ENCODE data around the gene TSPEAR.

Gene TSPEAR

DNA sequence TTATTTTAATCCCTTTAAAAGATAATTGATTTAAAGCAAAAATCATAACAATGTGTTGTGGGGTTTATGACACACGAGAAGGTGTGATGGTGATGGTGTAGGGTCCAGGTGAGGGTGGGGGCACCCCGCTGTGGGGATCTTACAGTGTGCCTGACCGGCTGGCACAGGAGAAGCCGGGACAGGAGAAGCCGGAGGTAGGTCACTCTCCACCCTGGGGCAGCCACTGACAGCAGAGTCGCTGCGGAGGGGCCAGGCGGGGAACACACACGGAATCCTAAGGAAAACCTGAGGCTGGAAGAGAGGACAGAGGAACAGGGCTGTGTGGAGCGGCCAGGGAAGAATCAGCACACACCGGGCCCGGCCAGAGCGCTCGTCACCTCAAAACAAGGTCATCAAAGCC is 260.4 kb downstream of the TSPEAR start:
- Histone ChIP-seq H3K9ac (ENCODE audit: low read length) (no peak overlapping the region), H3K9me3 (ENCODE audit: low read length) (no peaks in the 10 kb centered on the region), H3K36me3 (ENCODE audit: insufficient read depth, low read length) (no peaks in the 10 kb centered on the region), H3K4me3 (ENCODE audit: low read depth in 1 of 2, low read length in 2 of 2) (no peak overlapping the region), H3K27ac (ENCODE audit: low read depth, low read length) (no peak overlapping the region), H3K4me1 (ENCODE audit: insufficient read depth, low read length) (peaks cover 11% of the 10 kb centered on the region), H3K27me3 (ENCODE audit: control insufficient read depth in 1 of 2, insufficient read depth in 2 of 2, low read length in 2 of 2) (no peaks in the 10 kb centered on the region)

GRCh38 chr21:44450402-44450801 is 261.0 kb downstream of the TSPEAR start:
- peaks cover 11% of the 10 kb centered on the region for H3K4me1 ChIP-seq (ENCODE audit: insufficient read depth, low read length)
- no peaks in the 10 kb centered on the region for H3K27me3 ChIP-seq (ENCODE audit: control insufficient read depth in 1 of 2, insufficient read depth in 2 of 2, low read length in 2 of 2)

GRCh38 chr21:44449473-44450363 is 261.7 kb downstream of the TSPEAR start:
- Histone ChIP-seq H3K4me1 (ENCODE audit: insufficient read depth, low read length) (peaks cover 11% of the 10 kb centered on the region), H3K27ac (ENCODE audit: low read depth, low read length) (no peak overlapping the region), H3K9me3 (ENCODE audit: low read length) (no peaks in the 10 kb centered on the region), H3K27me3 (ENCODE audit: control insufficient read depth in 1 of 2, insufficient read depth in 2 of 2, low read length in 2 of 2) (no peaks in the 10 kb centered on the region), H3K9ac (ENCODE audit: low read length) (no peak overlapping the region), H3K4me3 (ENCODE audit: low read depth in 1 of 2, low read length in 2 of 2) (no peak overlapping the region), H3K36me3 (ENCODE audit: insufficient read depth, low read length) (no peaks in the 10 kb centered on the region)

More at GRCh38 chr21:44450402-44450801, 261.0 kb downstream of the TSPEAR start:
- H3K4me3 ChIP-seq (ENCODE audit: low read depth in 1 of 2, low read length in 2 of 2), result no peak overlapping the region
- no peak overlapping the region for H3K9ac ChIP-seq (ENCODE audit: low read length)
- no peaks in the 10 kb centered on the region for H3K36me3 ChIP-seq (ENCODE audit: insufficient read depth, low read length)
- no peaks in the 10 kb centered on the region for H3K9me3 ChIP-seq (ENCODE audit: low read length)
- no peak overlapping the region for H3K27ac ChIP-seq (ENCODE audit: low read depth, low read length)

DNA sequence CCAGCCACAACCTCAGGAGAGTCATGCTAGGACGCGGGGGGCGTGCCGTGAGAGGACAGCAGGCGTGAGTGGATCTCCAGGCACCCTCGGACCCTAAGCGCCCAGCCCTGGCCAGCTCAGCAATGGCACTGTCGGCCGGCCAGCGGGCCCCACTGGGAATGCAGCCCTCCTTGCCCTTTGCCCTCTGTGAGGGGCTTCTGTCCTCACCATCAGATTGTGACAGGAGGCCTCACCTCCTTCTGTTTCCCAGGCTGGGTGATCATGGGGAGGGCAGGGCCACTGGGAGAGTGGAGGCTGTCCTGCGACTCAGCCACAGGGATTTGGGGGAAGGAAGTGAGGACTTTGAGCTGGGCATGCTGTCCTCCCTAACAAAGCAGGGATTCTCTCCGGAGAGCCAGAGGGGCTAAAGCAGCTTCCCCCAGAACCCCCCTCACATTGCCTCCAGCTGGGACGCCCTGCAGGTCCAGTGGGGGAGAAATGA is 262.7 kb downstream of the TSPEAR start:
- Histone ChIP-seq H3K27me3 (ENCODE audit: control insufficient read depth in 1 of 2, insufficient read depth in 2 of 2, low read length in 2 of 2) (no peaks in the 10 kb centered on the region), H3K9me3 (ENCODE audit: low read length) (no peaks in the 10 kb centered on the region), H3K36me3 (ENCODE audit: insufficient read depth, low read length) (no peaks in the 10 kb centered on the region), H3K9ac (ENCODE audit: low read length) (no peak overlapping the region), H3K4me1 (ENCODE audit: insufficient read depth, low read length) (peaks cover 11% of the 10 kb centered on the region), H3K27ac (ENCODE audit: low read depth, low read length) (no peak overlapping the region), H3K4me3 (ENCODE audit: low read depth in 1 of 2, low read length in 2 of 2) (no peak overlapping the region)

All from muscle layer of colon (tissue), 2 donors.